Muscle of leg (tissue), 11 donors: ENCODE data around the gene SZRD1. TPM values are rescaled to one million over a fixed set of nuclear protein-coding genes. Genes with fewer than 3 reads are reported as not detected.
"Not testable (repeated sequence)": the region's sequence is repeated elsewhere in the genome, so short reads cannot be mapped to it uniquely, and the experiment has no call there.

Source experiments
- DNase-seq: peaks from one replicate; pipeline ENCODE4 v3.0.0; 2013
- H3K27ac ChIP-seq: one replicate; pipeline ENCODE4 v1.5.1; 2013; ENCODE audit warnings: mild to moderate bottlenecking, low read length, control low read depth
- H3K27me3 ChIP-seq: one replicate; pipeline ENCODE4 v1.6.1; 2013; ENCODE audit warnings: low read length; ENCODE audit not compliant: control insufficient read depth, insufficient read depth
- H3K36me3 ChIP-seq: one replicate; pipeline ENCODE4 v1.6.1; 2013; ENCODE audit warnings: low read length; ENCODE audit not compliant: control insufficient read depth, insufficient read depth
- H3K4me1 ChIP-seq: one replicate; pipeline ENCODE4 v1.6.1; 2013; ENCODE audit warnings: low read length; ENCODE audit not compliant: control insufficient read depth, insufficient read depth
- H3K4me3 ChIP-seq: one replicate; pipeline ENCODE4 v1.5.1; 2013; ENCODE audit warnings: low read length, control low read depth
- H3K9me3 ChIP-seq: replicated peaks from 2 replicates; pipeline ENCODE4 v1.6.1; 2013; ENCODE audit warnings: low read depth, low read length; ENCODE audit not compliant: control insufficient read depth
- WGBS: methylation state at CpG from one replicate; pipeline ENCODE4 v1.1.5; 2013; ENCODE audit warnings: missing lambda C conversion rate; ENCODE audit not compliant: insufficient coverage; 5-methylcytosine and 5-hydroxymethylcytosine counted together
- polyA plus RNA-seq, 8 donors: library from polyadenylated mRNA; unstranded; fragments of 120-200 nt; gene quantifications; one replicate each; pipeline versions ENCODE4 v1.2.1 to v1.2.3, GENCODE V29; 2013; ENCODE audit warnings: inconsistent platforms in 1 of 8, low replicate concordance in 1 of 8; ENCODE audit not compliant: insufficient read length in 8 of 8, insufficient read depth in 1 of 8
- total RNA-seq: library from RNA; stranded (reverse); fragments of 120-200 nt; gene quantifications from one replicate; pipeline ENCODE4 v1.2.4, GENCODE V29; 2013

SZRD1 gene
- total and polyA plus RNA-seq, 9 donors = 52.8 to 102 (median 90.7) TPM

GRCh38 chr1:16340673-16341072, 26.4 kb upstream of the SZRD1 start:
- no peaks in the 10 kb centered on the region for H3K4me1 ChIP-seq
- no peak overlapping the region for H3K27ac ChIP-seq
- no CpG with 5 or more reads among the region's 1 CpG for WGBS
- H3K9me3 ChIP-seq = no peaks in the 10 kb centered on the region
- H3K4me3 ChIP-seq = no peak overlapping the region
- DNase-seq = no peak
- H3K36me3 ChIP-seq = no peaks in the 10 kb centered on the region
- H3K27me3 ChIP-seq = no peaks in the 10 kb centered on the region

- H3K9me3 ChIP-seq = no peaks in the 10 kb centered on the region
- H3K4me3 ChIP-seq = no peak overlapping the region
- H3K27ac ChIP-seq = no peak overlapping the region
- no peaks in the 10 kb centered on the region for H3K27me3 ChIP-seq
- H3K4me1 ChIP-seq = no peaks in the 10 kb centered on the region
- no peaks in the 10 kb centered on the region for H3K36me3 ChIP-seq
- no peak for DNase-seq
- WGBS = no CpG with 5 or more reads among the region's 10 CpGs
Measured at GRCh38 chr1:16342331-16343062, 24.5 kb upstream of the SZRD1 start.

- not testable (repeated sequence) for H3K27ac ChIP-seq, H3K4me1 ChIP-seq, DNase-seq, H3K27me3 ChIP-seq, H3K4me3 ChIP-seq, H3K9me3 ChIP-seq, H3K36me3 ChIP-seq
- WGBS = no CpG with 5 or more reads among the region's 6 CpGs
Measured at GRCh38 chr1:16343276-16343675, 23.8 kb upstream of the SZRD1 start.

DNA sequence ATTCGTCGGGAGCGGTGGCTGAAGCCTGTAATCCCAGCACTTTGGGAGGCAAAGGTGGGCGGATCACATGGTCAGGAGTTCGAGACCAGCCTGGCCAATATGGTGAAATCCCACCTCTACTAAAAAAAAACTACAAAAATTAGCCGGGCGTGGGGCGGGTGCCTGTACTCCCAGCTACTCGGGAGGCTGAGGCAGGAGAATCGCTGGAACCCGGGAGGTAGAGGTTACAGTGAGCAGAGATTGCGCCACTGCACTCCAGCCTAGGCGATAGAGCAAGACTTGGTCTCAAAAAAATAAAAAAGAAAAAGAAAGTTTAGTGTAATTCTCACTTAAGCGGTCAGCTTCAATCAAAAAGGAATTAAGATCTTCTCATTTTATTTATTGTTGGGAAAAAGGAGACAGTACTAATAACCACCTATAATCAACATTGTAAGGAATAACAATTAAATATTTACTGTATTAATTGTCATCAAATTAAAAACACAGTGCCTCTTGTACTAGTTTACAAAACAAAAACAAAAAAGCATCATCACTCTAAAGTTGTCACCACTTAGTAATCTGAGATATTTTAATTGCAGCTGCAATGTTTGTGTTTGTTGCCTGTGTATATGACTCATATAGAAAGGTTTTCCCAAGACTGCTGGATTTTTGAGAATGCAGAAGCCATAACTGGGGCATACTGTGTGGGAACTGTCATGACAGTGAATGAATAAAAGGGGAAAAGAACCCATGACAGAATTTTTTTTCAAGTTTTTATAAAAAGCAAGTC, 18.4 kb upstream of the SZRD1 start:
- DNase-seq = no peak
- 94% methylated on average over 3 of the region's 14 CpGs for WGBS
- Histone ChIP-seq H3K9me3 (no peaks in the 10 kb centered on the region), H3K27ac (no peak overlapping the region), H3K4me3 (no peak overlapping the region), H3K27me3 (no peaks in the 10 kb centered on the region), H3K4me1 (peaks cover 13% of the 10 kb centered on the region), H3K36me3 (peaks cover 5% of the 10 kb centered on the region)

DNA sequence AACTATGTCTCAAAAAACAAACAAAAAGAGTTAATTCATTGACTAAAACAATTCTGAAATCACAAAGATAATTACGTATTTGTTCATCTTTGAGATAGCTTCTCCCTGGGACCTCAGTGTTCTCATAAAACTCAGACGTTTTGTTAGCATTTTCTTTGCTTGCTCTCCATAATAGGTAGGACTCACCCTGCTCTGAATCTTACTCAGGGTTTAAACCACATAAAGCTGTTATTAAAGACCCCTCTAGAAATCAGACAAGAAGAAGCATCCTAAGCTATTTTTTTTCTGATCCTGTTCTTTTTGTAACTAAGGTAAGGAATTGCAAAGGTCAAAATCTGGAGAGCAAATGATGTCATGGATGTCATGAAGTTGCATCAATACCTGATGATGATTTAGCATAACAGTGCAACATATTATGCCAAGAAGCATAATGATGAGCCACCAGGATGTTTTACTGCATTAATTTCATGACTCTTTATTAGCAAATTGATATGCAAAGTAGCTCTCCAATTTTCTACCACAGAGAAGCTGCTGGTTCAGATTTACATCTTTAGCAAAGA, 17.1 kb upstream of the SZRD1 start:
- 54% methylated on average over 2 of the region's 2 CpGs for WGBS
- Histone ChIP-seq H3K36me3 (peaks cover 5% of the 10 kb centered on the region), H3K4me1 (peaks cover 13% of the 10 kb centered on the region), H3K9me3 (no peaks in the 10 kb centered on the region), H3K27me3 (no peaks in the 10 kb centered on the region), H3K4me3 (no peak overlapping the region), H3K27ac (peak overlapping the region; percentile 93)
- DNase-seq = no peak

- Histone ChIP-seq H3K36me3 (peaks cover 5% of the 10 kb centered on the region), H3K27me3 (no peaks in the 10 kb centered on the region), H3K4me1 (peaks cover 13% of the 10 kb centered on the region), H3K9me3 (no peaks in the 10 kb centered on the region), H3K27ac (peak overlapping the region; percentile 93), H3K4me3 (peak overlapping the region; percentile 99)
- WGBS = 0% methylated on average over 10 of the region's 20 CpGs
- DNase-seq = peak; percentile 72
Measured at GRCh38 chr1:16351456-16351993, 15.5 kb upstream of the SZRD1 start.

DNA sequence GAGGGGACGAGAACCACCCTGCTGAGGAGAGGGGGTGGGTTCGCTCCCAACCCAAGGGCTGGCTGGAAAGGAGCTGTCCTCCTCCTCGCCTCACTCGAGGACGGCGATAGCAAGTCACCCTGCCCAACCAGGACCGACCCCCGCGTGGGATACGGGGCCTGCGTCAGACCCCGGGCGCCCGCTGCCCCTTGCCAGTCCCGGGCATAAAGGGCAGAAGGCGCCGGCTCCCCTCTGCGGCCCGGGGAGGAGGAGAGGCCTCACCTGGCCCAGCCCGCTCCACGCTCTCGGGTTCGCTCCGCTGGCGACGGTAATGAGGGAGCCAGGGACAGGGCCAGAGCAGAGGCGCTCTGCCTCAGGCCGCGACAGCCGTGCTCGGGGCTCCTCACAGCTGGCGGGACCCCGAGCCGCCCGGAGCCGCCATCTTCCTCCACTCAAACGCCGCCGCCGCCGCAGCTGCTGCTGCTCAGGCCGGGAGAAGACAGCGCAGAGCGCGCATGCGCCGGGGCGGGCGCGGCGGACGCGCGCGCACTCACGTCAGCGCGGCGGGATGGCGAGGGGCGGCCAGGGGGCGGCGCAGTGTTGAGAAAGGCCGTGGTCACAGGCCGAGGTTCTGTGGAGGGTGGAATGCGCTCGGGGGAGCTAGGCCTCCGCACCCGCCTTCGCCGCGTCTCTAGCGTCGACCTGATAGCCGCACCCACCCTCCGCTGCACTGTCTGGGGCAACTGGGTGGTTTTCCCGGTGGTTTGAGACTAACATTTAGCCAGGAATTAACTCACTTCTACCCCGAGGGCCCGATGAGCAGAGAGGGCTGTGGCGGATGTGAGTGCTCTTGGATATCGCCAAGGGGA, 14.8 kb upstream of the SZRD1 start, which contains the start of gene FBXO42:
Gene FBXO42 (minus strand): TSS at position 487 of the 848 bp plus-strand sequence. CDS start 37,062 bp downstream, outside the sequence.
- Histone ChIP-seq H3K4me3 (peak within 1 kb of the TSS; percentile 99), H3K36me3 (peaks cover 5% of the 10 kb centered on the region), H3K4me1 (peaks cover 13% of the 10 kb centered on the region), H3K27ac (peak within 1 kb of the TSS; percentile 93), H3K27me3 (no peaks in the 10 kb centered on the region), H3K9me3 (no peaks in the 10 kb centered on the region)
- peak; percentile 98 for DNase-seq
- WGBS = under 1% methylated on average over 66 of the region's 81 CpGs

DNA sequence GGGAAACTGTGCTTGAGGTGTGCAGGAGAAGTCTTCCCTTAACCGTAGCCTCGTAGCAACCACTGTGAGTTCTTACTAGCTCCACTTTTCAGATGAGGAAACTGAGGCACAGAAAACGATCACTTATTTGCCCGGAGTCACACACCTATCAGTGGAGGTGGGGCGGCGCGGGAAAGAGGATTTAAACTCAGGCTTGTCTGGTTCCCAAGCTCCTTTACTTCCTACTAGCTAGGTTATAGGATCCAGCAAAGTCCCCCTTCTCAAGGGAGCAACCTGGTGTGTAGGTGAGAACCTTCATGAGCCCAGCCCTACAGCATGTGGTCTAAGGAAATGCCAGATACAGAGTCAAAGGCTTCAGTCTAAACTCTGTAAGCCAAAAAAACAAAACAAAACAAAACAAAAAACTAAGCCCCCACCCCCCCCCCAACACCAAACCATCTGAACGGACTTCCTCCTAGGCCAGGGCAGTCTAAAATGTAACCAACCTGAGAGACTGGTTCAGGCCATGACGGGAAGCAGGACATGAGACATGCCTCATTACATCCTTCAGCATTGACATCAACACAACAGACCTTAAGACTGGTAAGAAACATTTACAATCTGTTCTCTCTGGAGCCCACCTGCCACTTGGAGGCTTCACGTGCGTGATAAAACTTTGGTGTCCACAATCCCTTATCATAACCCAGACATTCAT, 14.1 kb upstream of the SZRD1 start:
- Histone ChIP-seq H3K4me1 (peaks cover 13% of the 10 kb centered on the region), H3K9me3 (no peaks in the 10 kb centered on the region), H3K27ac (peak overlapping the region; percentile 90), H3K36me3 (peaks cover 5% of the 10 kb centered on the region), H3K4me3 (peak overlapping the region; percentile 99), H3K27me3 (no peaks in the 10 kb centered on the region)
- WGBS = 25% methylated on average over 4 of the region's 11 CpGs
- DNase-seq = no peak

GRCh38 chr1:16354619-16355018, 12.4 kb upstream of the SZRD1 start:
- Histone ChIP-seq H3K27ac (no peak overlapping the region), H3K9me3 (no peaks in the 10 kb centered on the region), H3K4me1 (peaks cover 9% of the 10 kb centered on the region), H3K4me3 (no peak overlapping the region), H3K36me3 (no peaks in the 10 kb centered on the region), H3K27me3 (no peaks in the 10 kb centered on the region)
- 80% methylated on average over 2 of the region's 2 CpGs for WGBS
- DNase-seq = no peak
